SK-N-DZ (cell line): ENCODE measurements around the gene G3BP2.
A peak's percentile ranks its signal among the peaks of the same experiment; 100 is the strongest.

Experiments
- DNase-seq: peaks from one replicate; pipeline ENCODE4 v3.0.0-alpha.2; 2015; ENCODE audit warnings: low spot score
- small RNA-seq, 2 experiments: library from RNA; depleted of rRNA; stranded (forward); fragments of <200 nt; gene quantifications; one replicate each; pipeline ENCODE3, GENCODE V24; 2014

The G3BP2 gene

DNA sequence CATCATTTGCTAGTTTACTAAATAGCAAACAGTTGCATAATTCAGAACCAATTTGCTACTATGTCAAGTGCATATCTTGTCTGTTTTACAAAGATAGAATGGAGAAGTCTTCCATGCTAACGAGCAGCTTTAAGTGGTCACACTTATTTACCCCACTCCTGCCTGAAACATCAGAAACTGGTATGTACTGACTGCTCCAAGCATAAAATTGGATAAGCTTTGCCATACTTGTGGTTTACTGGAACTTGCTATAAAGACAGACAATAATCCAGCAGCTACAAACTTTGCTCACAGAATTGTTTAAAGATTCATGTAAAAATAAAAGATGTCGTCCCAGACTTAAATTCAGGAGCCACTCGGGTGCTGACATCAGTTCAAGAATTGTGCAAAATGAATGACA lies 29.6 kb downstream of the G3BP2 start:
- DNase-seq: no peak

DNA sequence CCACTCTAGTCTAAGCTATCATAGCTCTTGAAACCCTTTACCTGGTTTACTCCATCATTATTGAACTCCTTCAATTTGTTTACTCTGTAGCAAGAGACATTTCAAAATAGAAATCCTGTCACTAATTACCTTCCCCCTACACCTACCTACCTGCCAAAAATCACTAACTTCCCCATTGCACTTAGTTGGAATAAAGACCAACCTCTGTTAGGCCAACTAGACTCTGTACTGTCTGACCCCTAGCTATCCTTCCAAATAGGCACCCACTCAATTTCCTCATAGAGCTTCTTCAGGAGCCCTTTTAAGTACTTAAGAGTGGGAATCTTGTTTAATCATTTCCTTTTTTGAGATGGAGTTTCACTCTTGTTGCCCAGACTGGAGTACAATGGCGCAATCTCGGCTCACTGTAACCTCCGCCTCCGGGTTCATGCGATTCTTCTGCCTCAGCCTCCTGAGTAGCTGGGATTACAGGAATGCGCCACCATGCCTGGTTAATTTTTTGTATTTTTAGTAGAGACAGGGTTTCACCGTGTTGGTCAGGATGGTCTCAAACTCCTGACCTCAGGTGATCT lies 34.0 kb downstream of the G3BP2 start:
- DNase-seq: no peak

DNA sequence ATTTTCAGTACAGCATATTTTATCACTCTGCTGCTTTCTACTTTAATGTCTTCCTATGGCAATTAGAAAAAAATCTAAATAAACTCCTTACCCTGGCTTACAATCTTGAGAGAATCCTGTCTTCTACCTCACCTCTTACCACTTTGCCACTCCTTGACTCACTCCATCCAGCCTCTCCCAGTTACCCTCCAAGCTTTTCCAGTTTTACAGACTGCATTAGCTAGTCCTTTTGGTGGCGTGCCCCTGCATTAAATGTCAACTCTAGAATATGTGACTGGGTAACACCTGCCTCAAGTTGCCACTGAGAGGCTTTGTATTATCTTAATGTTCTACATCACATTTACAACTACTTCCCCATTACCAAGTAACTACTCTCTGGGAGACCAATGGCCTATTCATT lies 35.4 kb downstream of the G3BP2 start:
- no peak for DNase-seq

DNA sequence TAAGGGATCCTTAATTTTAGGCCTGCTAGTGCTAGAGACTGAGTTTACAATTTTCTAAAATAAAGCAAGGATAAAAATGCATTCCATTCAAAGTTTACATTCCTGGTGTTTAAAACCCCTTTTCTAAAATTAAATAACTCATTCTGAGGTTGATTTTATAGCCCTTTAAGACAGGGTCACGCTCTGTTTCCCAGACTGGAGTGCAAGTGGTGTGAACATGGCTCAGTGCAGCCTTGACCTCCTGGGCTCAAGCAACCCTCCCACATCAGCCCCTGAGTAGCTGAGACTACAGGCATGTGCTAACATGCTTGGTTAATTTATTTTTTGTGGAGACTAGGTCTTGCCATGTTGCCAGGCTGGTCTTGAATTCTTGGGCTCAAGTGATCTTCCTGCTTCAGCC lies 36.0 kb downstream of the G3BP2 start:
- no peak for DNase-seq

DNA sequence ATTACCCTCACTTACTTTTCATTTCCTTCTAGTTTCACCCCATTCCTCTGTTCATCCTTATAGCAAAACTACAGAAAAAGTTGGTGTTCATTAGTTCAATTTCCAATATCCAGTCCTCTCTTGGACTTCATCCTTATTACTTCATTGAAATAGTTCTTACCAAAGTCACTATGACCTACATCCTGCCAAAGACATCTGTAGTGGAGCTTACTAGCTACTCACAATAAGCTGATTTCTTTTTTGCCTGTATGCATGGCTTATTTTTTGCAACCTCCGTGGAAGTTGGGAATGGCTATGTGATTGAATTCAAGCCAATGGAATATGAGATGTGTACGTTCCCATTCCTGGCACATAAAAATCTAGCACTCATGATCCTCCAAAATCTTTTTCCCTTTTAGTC lies 38.3 kb downstream of the G3BP2 start:
- no peak for DNase-seq

DNA sequence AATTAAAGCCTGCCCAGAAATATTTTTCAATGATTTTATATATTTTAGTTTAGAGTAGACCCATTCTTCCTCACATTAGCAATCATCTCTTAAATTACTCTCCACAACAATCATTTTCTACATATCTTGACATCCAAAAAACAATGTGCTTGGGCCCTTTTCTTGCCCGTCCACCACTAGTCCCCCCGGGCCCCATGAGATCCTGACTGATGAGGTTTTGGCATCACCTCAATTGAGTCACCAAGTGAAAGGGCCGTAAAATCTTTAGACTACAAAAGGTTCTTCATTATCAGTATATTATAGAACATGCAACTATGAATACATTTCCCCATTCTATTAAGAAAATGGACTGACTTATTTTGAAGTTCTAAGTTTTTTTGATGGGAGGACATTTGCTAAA lies 38.9 kb downstream of the G3BP2 start:
- DNase-seq: no peak

DNA sequence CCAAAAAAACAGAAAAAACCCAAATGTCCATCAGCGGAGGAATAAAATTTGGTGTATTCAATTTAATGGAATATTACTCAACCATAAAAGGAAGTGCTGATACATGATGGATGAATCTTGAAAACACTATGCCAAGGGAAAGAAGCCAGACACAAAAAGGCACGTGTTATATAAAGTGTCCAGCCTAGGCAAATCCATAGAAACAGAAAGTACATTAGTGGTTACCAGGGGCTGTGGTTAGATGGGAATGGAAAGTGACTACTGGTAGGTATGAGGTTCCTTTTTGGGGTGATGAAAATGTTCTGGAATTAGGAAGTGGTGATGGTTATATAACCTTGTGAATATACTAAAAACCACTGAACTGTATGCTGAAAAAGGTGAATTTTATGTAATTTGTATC lies 39.4 kb downstream of the G3BP2 start:
- no peak for DNase-seq

DNA sequence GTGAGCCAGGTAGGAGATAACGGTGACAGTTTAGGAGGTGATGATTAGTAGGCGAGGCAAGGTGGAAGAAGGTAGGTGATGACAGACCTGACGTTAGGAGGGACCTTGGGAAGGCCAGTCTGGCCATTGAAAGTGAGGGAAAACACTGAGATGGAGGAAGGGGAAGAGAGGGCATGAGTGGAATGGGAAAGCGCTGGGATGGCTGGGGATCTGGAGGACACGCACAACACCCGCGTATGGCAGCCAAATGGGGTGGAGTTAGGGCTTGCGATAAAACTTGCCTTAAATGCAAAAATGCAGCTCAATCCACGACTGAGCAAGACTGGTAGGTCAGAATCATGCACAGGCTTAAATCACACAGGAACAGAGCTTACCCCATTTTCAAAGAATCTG lies 42.3 kb downstream of the G3BP2 start:
- DNase-seq: no peak

DNA sequence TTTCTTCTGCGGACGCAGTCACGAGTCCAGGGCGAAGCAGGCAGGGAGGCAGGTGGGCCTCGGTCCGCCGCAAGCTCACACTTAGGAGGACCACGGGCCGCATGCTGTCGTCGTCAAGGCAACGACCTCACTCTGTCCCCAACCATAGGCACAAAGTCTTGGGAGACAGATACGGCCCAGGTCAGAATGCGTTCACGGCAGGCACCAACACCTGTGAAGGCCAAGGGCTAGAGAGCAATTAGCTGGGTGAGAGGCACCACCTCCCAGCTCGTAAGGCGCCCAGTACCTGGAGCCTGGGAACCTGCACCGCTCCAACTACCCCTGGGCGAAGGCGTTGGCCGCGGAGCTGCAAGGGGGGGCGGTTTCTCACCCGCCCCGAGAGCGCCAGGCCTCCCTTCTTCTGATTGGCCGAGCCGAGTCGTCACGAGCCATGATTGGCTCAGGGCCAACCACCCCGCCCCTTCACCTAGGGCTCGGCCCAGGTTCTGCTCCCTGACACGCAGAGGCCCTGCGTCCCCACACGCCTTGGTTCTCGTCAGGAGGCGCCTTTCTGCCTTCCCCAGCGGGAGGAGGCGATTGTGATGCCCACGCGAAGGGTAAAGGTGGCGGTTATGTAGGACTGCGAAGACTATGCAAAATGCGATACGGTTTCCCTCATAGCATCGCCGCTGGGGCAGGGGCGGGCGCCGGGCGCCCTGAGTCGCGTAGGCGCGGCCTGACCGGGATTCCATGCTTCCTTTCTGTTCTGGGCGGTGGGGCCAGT lies 42.9 kb downstream of the G3BP2 start, which contains the start of gene CDKL2:
Gene CDKL2, minus strand, starts transcription at position 355 of the 763 bp plus-strand sequence. CDS start 4,540 bp downstream, outside the sequence.
- peak; percentile 89 for DNase-seq

DNA sequence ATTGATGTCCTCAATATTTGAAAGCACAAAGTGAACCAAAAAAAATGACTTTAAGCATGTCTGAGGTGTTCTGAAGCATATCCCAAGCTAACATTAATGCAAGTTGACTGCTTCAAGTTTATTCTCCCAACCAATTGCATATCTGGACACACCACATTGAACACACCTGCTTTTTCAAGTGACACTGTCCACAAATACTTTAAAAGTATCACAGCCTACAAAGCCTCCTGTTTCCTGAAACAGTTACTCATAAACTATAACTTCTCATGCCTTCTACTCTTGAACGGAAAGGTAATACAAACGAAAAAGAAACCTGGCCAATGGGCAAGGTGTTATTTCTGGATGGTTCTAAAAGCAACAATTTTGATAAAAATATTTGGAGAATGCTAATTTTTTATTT lies 44.0 kb downstream of the G3BP2 start:
- no peak for DNase-seq

DNA sequence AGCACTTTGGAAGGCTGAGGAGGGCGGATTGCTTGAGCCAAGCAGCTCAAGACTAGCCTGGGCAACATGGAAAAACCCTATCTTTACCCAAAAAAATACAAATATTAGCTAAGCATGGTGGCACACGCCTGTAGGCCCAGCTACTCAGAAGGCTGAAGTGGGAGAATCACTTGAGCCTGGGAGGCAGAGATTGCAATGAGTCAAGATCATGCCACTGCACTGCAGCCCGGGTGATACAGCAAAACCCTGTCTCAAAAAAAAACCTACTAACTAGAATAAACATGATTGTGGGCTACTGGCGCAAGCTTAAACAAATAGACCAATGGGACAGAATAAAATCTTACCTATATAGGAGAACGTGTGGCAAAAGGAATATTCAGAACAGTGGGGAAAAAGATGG lies 50.2 kb downstream of the G3BP2 start:
- DNase-seq: no peak

DNA sequence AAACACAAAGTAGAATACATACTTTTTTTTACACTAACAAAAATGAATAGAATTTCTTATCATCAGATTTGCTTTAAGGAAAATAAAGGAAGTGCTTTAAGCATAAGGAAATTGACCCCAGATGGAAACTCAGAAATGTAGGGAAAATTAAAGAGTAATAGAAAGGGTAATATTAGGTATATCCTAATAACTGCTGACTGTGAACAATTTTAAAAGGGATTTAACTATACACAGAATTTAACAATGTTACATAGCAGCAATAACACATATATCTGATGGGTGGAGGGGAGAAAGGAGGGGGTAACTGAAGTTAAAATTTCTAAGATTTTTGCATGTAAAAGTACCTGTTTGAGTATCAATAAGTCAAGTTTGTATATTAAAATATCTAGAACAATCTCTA lies 51.5 kb downstream of the G3BP2 start:
- no peak for DNase-seq

DNA sequence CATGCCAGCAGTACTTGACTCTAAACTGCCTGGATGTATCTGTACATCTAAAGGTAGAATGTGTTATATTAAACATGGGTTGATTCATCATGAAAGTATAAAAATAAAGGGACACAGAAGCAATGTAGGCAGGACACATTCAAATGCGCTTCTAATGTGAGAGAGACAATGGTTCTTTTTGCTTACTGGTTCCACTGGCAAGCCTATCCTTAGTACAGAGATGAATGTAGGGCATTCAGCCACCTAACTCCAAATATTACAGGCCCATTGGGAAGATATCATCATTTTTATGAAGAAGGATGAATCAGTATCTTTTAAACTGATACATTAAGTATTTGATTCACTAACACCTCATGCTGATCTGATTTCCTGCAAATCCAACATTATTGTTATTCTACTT lies 60.9 kb downstream of the G3BP2 start:
- DNase-seq: no peak

DNA sequence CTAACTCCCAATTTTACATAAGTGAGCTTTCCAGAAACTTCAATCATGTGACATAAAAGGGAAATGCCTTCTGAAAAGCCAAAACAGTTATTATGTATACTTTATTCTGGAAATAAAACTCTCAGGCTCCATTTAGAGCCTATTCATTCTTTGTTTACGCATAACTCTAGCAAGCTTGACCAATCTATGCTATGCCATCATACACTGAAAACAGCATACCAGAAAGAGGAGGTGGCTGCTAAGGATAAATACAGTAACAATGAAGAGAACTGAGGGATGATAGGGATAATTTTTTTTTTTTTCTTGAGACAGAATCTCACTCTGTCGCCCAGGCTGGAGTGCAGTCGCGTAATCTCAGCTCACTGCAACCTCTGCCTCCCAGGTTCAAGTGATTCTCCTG lies 67.3 kb downstream of the G3BP2 start:
- DNase-seq: no peak

DNA sequence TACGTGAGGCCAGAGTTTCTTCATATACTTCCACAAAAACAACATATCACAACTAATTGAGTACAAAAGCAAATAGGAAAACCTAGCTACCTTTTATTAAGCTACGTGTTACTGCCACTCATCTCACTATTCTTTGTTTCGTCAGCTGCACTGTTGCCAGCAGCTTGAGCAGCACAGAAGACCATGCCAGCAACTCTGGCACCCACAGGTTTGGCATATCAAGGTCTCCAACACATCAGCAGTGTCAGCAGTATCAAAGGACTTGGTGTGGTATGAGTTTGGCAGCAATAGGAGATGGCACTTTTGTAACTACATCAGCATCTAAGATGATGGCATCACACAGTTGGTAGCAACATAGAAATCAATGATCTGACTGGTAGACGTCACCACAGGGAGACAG lies 73.6 kb downstream of the G3BP2 start:
- DNase-seq: no peak

DNA sequence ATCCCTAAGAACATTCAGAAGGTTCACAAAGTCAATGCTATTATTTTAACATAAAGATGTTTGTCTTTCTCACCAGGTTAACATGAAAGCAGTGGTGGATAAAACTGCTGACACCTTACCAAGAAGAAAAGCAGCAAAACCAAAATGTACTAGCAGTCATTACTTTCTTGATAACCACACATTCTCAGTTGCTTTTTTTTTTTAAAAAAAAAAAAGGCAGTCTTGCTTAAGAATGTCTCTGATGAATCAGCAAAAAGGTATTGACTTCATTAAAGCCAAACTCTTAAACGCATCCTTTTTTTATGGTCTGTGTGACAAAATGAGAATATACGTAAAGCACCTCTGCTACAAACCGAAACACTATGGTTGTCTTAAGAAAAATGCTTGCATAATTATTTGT lies 74.8 kb downstream of the G3BP2 start:
- DNase-seq: no peak

DNA sequence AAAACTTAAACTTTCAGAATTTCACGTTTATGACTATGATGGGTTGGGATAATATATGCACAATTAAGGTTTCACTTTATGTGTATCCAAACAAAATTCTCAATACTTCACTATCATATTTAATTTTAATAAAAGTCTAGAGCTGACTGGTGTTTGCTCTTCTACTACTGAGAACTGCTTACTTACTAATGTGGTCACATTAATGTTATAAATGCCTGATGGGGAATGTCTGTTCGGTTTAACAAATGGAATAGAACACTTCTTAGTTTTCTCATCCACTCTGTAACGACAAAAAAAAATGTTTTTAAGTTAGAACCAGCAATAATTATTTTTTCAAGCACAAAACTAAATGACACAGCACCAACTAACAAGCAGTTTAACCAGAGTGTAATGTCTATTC lies 77.2 kb downstream of the G3BP2 start:
- no peak for DNase-seq

DNA sequence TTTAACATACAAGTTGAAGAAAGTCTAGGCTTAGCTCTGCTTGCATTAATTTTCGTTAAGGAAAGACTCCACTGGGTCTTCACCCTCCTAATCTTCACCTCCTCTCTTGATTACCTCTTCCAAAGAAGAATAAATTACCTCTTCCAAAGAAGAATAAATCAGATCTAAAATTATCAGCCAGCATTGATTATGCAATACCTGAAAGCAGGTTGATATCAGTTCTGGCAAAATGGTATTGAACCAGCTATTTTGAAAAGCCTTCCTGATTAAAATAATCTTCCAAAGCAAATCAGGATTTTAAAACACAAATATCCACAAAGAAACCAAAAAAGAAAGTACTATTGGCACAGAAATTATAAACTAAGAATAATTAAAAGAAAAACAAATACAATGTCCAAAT lies 79.8 kb downstream of the G3BP2 start:
- no peak for DNase-seq

Small RNA genes lying within 50 kb of the gene (small RNA-seq; reads per million reads assigned to genes)
- gene RF00019: 0 reads per million in 2 experiments
